Transverse colon (tissue), 4 donors: Measurements from ENCODE around the gene WFIKKN2. TPM values are rescaled to one million over a fixed set of nuclear protein-coding genes. Genes with fewer than 3 reads are reported as not detected.

Experiments
- DNase-seq: peaks from one replicate; pipeline ENCODE4 v3.0.0-alpha.2; 2019
- H3K27ac ChIP-seq, 4 donors: fragments of 200-600 bp; sonication (generic); 2 replicates each; pipeline ENCODE4 v1.5.1; 2016 to 2018; ENCODE audit warnings: inconsistent platforms in 4 of 4
- H3K27me3 ChIP-seq: fragments of 200-600 bp; sonication (generic); 2 replicates; pipeline ENCODE4 v1.5.1; 2017; ENCODE audit warnings: inconsistent platforms
- H3K36me3 ChIP-seq, 4 donors: fragments of 200-600 bp; sonication (generic); 2 replicates each; pipeline ENCODE4 v1.5.1; 2017 to 2019; ENCODE audit warnings: inconsistent platforms in 4 of 4
- H3K4me1 ChIP-seq, 4 donors: fragments of 200-600 bp; sonication (generic); 2 replicates each; pipeline ENCODE4 v1.5.1; 2017 to 2020; ENCODE audit warnings: inconsistent platforms in 4 of 4
- H3K4me3 ChIP-seq, 4 donors: fragments of 200-600 bp; sonication (generic); 1 replicate in 1 of 4; 2 replicates in 3 of 4; pipeline versions ENCODE4 v1.5.1 to v1.6.1; 2017 to 2019; ENCODE audit warnings: inconsistent platforms in 4 of 4
- H3K9me3 ChIP-seq, 2 donors: fragments of 200-600 bp; sonication (generic); 2 replicates each; pipeline ENCODE4 v1.5.1; 2017 to 2019; ENCODE audit warnings: inconsistent platforms in 2 of 2
- EP300 ChIP-seq: sonication (generic); formaldehyde crosslinking; IDR thresholded peaks from one replicate; pipeline ENCODE4 v1.6.1; 2017; ENCODE audit warnings: antibody characterized with exemption, low read depth
- POLR2A ChIP-seq: fragments of 450-650 bp; IDR thresholded peaks from one replicate; pipeline ENCODE4 v1.6.1; 2016; ENCODE audit warnings: antibody characterized with exemption, mild to moderate bottlenecking, moderate library complexity
- POLR2AphosphoS5 ChIP-seq, 3 donors: sonication (generic); formaldehyde crosslinking; IDR thresholded peaks; one replicate each; pipeline ENCODE4 v1.6.1; 2016; ENCODE audit warnings: antibody characterized with exemption in 3 of 3
- WGBS, 2 donors: methylation state at CpG; one replicate each; pipeline ENCODE4 v1.1.5; 2018; ENCODE audit warnings: low coverage in 1 of 2; 5-methylcytosine and 5-hydroxymethylcytosine counted together
- in situ Hi-C, 4 donors: fragments of 200-750 bp; cut with MboI; loops; one replicate each; pipeline versions ENCODE4 v1.15.0 to v1.15.1; 2017; ENCODE audit warnings: low sequenced_read_pairs in 3 of 4, low pct_ligation_motif_present in 1 of 4, low pct_unique_long_range_greater_than_20kb in 1 of 4
- intact Hi-C: fragments of 100-400 bp; cut with DNase I; formaldehyde crosslinking; loops from one replicate; pipeline ENCODE4 v1.15.1; 2023; ENCODE audit warnings: low total_unique reads
- total RNA-seq, 4 donors: library from RNA; depleted of rRNA; stranded (reverse); fragments of >200 nt; gene quantifications; one replicate each; pipeline ENCODE4 v1.1.0, GENCODE V29; 2016
- TF ChIP-seq, protein P1 (sequence below), 5 experiments: fragments of 200-600 bp in 3 of 5; fragments of 450-650 bp in 2 of 5; sonication (generic) in 3 of 5; IDR thresholded peaks; 1 replicate in 2 of 5; 2 replicates in 3 of 5; pipeline ENCODE4 v1.5.1; 2016 to 2017; ENCODE audit warnings: antibody characterized with exemption in 5 of 5, inconsistent platforms in 3 of 5, mild to moderate bottlenecking in 2 of 5, moderate library complexity in 1 of 5

The WFIKKN2 gene
- total RNA-seq, 4 donors from 2014 or later: not detected

GRCh38 chr17:50834429-50835300 lies 721 bp upstream of the WFIKKN2 start:
- H3K4me3 ChIP-seq: peak overlapping the region in 3 of 4 donors; percentile 14 to 34 (median 14)

GRCh38 chr17:50836826-50837225 lies 1.4 kb downstream of the WFIKKN2 start:
- TF ChIP-seq EP300 (no peak), POLR2AphosphoS5 (IDR thresholded peaks at IDR 0.05) (no peak), POLR2A (no peak)
- TF ChIP-seq, protein P1, sequence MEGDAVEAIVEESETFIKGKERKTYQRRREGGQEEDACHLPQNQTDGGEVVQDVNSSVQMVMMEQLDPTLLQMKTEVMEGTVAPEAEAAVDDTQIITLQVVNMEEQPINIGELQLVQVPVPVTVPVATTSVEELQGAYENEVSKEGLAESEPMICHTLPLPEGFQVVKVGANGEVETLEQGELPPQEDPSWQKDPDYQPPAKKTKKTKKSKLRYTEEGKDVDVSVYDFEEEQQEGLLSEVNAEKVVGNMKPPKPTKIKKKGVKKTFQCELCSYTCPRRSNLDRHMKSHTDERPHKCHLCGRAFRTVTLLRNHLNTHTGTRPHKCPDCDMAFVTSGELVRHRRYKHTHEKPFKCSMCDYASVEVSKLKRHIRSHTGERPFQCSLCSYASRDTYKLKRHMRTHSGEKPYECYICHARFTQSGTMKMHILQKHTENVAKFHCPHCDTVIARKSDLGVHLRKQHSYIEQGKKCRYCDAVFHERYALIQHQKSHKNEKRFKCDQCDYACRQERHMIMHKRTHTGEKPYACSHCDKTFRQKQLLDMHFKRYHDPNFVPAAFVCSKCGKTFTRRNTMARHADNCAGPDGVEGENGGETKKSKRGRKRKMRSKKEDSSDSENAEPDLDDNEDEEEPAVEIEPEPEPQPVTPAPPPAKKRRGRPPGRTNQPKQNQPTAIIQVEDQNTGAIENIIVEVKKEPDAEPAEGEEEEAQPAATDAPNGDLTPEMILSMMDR (IDR thresholded peaks at IDR 0.05): no peak

More at GRCh38 chr17:50834429-50835300, 721 bp upstream of the WFIKKN2 start:
- TF ChIP-seq, protein P1 (IDR thresholded peaks at IDR 0.05): no peak
- TF ChIP-seq POLR2A (no peak), EP300 (no peak), POLR2AphosphoS5 (IDR thresholded peaks at IDR 0.05) (no peak)
- H3K36me3 ChIP-seq: no peaks in the 10 kb centered on the region
- H3K4me1 ChIP-seq: peaks cover 0 to 15% (median 13%) of the 10 kb centered on the region in 4 donors
- peaks cover 24% of the 10 kb centered on the region for H3K27me3 ChIP-seq
- in situ Hi-C loops: loop anchor here in 2 of 4 donors (10.0 to 25.0 kb wide), 2 partner anchors 290 to 297 kb away; partner anchors contain the start of genes SPATA20 (in 2 of the 2) and EPN3 (in 1 of the 2)
- 57% methylated on average over 38 of the region's 38 CpGs; no CpG with 5 or more reads in 1 of the 2 donors for WGBS, 2 donors
- H3K27ac ChIP-seq: no peak overlapping the region
- no peak for DNase-seq
- no peaks in the 10 kb centered on the region for H3K9me3 ChIP-seq
- intact Hi-C loops: no loop called here

GRCh38 chr17:50837286-50837979 lies 2.0 kb downstream of the WFIKKN2 start:
- in situ Hi-C loops (loop anchor here in 2 of 4 donors (10.0 to 25.0 kb wide), 2 partner anchors 293 to 300 kb away; partner anchors contain the start of genes SPATA20 (in 2 of the 2) and EPN3 (in 1 of the 2)), intact Hi-C loops (no loop called here)
- Histone ChIP-seq H3K9me3 (no peaks in the 10 kb centered on the region), H3K4me1 (peaks cover 0 to 15% (median 13%) of the 10 kb centered on the region in 4 donors), H3K27me3 (peaks cover 24% of the 10 kb centered on the region), H3K36me3 (no peaks in the 10 kb centered on the region), H3K4me3 (no peak overlapping the region), H3K27ac (no peak overlapping the region)
- DNase-seq: no peak
- TF ChIP-seq, protein P1 (IDR thresholded peaks at IDR 0.05): no peak
- no peak for TF ChIP-seq POLR2A
- TF ChIP-seq EP300: no peak
- TF ChIP-seq POLR2AphosphoS5 (IDR thresholded peaks at IDR 0.05): no peak
- WGBS, 2 donors: 82% methylated on average over 7 of the region's 7 CpGs; no CpG with 5 or more reads in 1 of the 2 donors

More at GRCh38 chr17:50836826-50837225, 1.4 kb downstream of the WFIKKN2 start:
- intact Hi-C loops (no loop called here), in situ Hi-C loops (loop anchor here in 2 of 4 donors (10.0 to 25.0 kb wide), 2 partner anchors 292 to 300 kb away; partner anchors contain the start of genes SPATA20 (in 2 of the 2) and EPN3 (in 1 of the 2))
- H3K27ac ChIP-seq: no peak overlapping the region
- H3K9me3 ChIP-seq: no peaks in the 10 kb centered on the region
- no peak for DNase-seq
- WGBS, 2 donors: 84 to 100% methylated on average over 8 to 11 of the region's 11 CpGs
- H3K4me1 ChIP-seq: peaks cover 0 to 15% (median 13%) of the 10 kb centered on the region in 4 donors
- H3K27me3 ChIP-seq: peaks cover 24% of the 10 kb centered on the region
- no peak overlapping the region for H3K4me3 ChIP-seq
- no peaks in the 10 kb centered on the region for H3K36me3 ChIP-seq
